Gastrocnemius medialis (tissue), 4 donors: ENCODE measurements around the gene DCAF11. TPM values are rescaled to one million over a fixed set of nuclear protein-coding genes. Genes with fewer than 3 reads are reported as not detected.

Experiments
- ATAC-seq, 2 donors: fragments of 150-250 bp; one replicate each; pipeline ENCODE4 v1.9.1; 2016
- DNase-seq, 2 donors: peaks; one replicate each; pipeline ENCODE4 v3.0.0-alpha.2; 2019
- H3K27ac ChIP-seq, 4 donors: fragments of 200-600 bp; sonication (generic); 1 replicate in 1 of 4; 2 replicates in 3 of 4; pipeline ENCODE4 v1.5.1; 2016 to 2018; ENCODE audit warnings: mild to moderate bottlenecking in 2 of 4, moderate library complexity in 1 of 4
- H3K27me3 ChIP-seq, 3 donors: fragments of 200-600 bp; sonication (generic) in 2 of 3; 1 replicate in 1 of 3; 2 replicates in 2 of 3; pipeline versions ENCODE4 v1.5.1 to v1.6.0; 2016 to 2019; ENCODE audit warnings: mild to moderate bottlenecking in 1 of 3, moderate library complexity in 1 of 3
- H3K36me3 ChIP-seq, 2 donors: fragments of 200-600 bp; sonication (generic) in 1 of 2; one replicate each; pipeline ENCODE4 v1.5.1; 2017 to 2018
- H3K4me1 ChIP-seq, 2 donors: fragments of 200-600 bp; sonication (generic) in 1 of 2; one replicate each; pipeline ENCODE4 v1.5.1; 2016 to 2017; ENCODE audit warnings: mild to moderate bottlenecking in 2 of 2
- H3K4me3 ChIP-seq, 4 donors: fragments of 200-600 bp; sonication (generic) in 3 of 4; 1 replicate in 1 of 4; 2 replicates in 3 of 4; pipeline ENCODE4 v1.5.1; 2016 to 2019; ENCODE audit warnings: mild to moderate bottlenecking in 2 of 4
- H3K9me3 ChIP-seq, 3 donors: fragments of 200-600 bp; sonication (generic) in 2 of 3; 1 replicate in 1 of 3; 2 replicates in 2 of 3; pipeline ENCODE4 v1.5.1; 2016 to 2019
- CTCF ChIP-seq, 5 experiments: fragments of 450-650 bp in 3 of 5; fragments of 200-600 bp in 2 of 5; sonication (generic) in 2 of 5; IDR thresholded peaks in 4 of 5; conservative IDR thresholded peaks in 1 of 5; 1 replicate in 4 of 5; 2 replicates in 1 of 5; pipeline ENCODE4 v1.5.1; 2016 to 2019; ENCODE audit warnings: antibody characterized with exemption in 5 of 5, mild to moderate bottlenecking in 3 of 5, moderate library complexity in 3 of 5
- POLR2A ChIP-seq, 2 donors: fragments of 450-650 bp; IDR thresholded peaks; one replicate each; pipeline ENCODE4 v1.6.1; 2017; ENCODE audit warnings: antibody characterized with exemption in 2 of 2, mild to moderate bottlenecking in 2 of 2, moderate library complexity in 2 of 2
- in situ Hi-C, 4 donors: fragments of 200-750 bp; cut with MboI; loops; one replicate each; pipeline versions ENCODE4 v1.15.0 to v1.8.0; 2017; ENCODE audit warnings: low sequenced_read_pairs in 4 of 4
- intact Hi-C: fragments of 100-400 bp; cut with DNase I; formaldehyde crosslinking; loops from one replicate; pipeline ENCODE4 v1.15.1; 2023; ENCODE audit warnings: low total_unique reads
- total RNA-seq, 4 donors: library from RNA; depleted of rRNA; stranded (reverse); fragments of >200 nt; gene quantifications; one replicate each; pipeline versions ENCODE4 v1.1.0 to v1.2.3, GENCODE V29; 2016

Gene DCAF11
- total RNA-seq, 4 donors from 2014 or later = 52.4 to 113 (median 88.7) TPM

DNA sequence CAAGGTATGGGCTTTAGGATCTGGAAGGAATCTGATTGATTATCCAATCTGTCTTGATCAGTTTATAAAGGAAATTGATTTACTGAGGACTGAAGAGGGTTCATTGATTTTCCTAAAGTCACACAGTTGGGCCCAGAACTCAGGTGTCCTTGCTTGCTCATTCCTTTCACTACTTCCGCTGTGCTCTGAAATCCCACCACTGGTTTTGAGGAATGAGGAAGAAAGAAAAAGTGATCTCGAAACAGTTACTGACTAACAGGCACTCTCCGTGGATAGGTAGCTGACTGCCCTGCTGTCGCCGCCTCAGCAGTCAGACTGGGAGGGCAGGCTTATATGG lies 15.8 kb downstream of the DCAF11 start, which contains the start of gene FITM1:
TSS of gene FITM1 (plus strand) at position 280 of the 337 bp plus-strand sequence. CDS start 905 bp downstream, outside the sequence.
- in situ Hi-C loops = loop anchor here in 1 of 4 donors (25.0 kb wide), 1 partner anchor 818 kb away; the partner anchor contains the start of genes BCL2L2, PABPN1 and PPP1R3E
- DNase-seq (no peak), ATAC-seq (no peak)
- peak within 1 kb of the TSS; percentile 95 to 99 (median 98) for H3K27ac ChIP-seq
- no peak for TF ChIP-seq CTCF (IDR thresholded peaks at IDR 0.05 in 4 of 5, conservative IDR thresholded peaks at IDR 0.05 in 1 of 5)
- no peak for TF ChIP-seq POLR2A (IDR thresholded peaks at IDR 0.05)
- H3K27me3 ChIP-seq = no peaks in the 10 kb centered on the region
- H3K4me1 ChIP-seq = peaks cover 30 to 37% of the 10 kb centered on the region in 2 donors
- intact Hi-C loops = no loop called here
- peak within 1 kb of the TSS; percentile 44 to 56 (median 48) for H3K4me3 ChIP-seq
- H3K36me3 ChIP-seq = no peaks in the 10 kb centered on the region
- H3K9me3 ChIP-seq = no peaks in the 10 kb centered on the region

GRCh38 chr14:24130717-24131548 lies 16.4 kb downstream of the DCAF11 start:
- TF ChIP-seq POLR2A (IDR thresholded peaks at IDR 0.05) (peak in 1 of 2 donors; percentile 40), CTCF (IDR thresholded peaks at IDR 0.05 in 4 of 5, conservative IDR thresholded peaks at IDR 0.05 in 1 of 5) (no peak)
- Histone ChIP-seq H3K36me3 (no peaks in the 10 kb centered on the region), H3K27ac (peak overlapping the region; percentile 95 to 99 (median 98)), H3K9me3 (no peaks in the 10 kb centered on the region), H3K4me1 (peaks cover 34 to 40% of the 10 kb centered on the region in 2 donors), H3K4me3 (peak overlapping the region; percentile 44 to 56 (median 48)), H3K27me3 (no peaks in the 10 kb centered on the region)
- intact Hi-C loops (loop anchor here (1.0 kb wide), 1 partner anchor 17 kb away; the partner anchor contains the start of genes DCAF11 and NRL), in situ Hi-C loops (loop anchor here in 1 of 4 donors (25.0 kb wide), 1 partner anchor 819 kb away; the partner anchor contains the start of genes BCL2L2, PABPN1 and PPP1R3E)
- DNase-seq = peak; percentile 77 to 90
- ATAC-seq = peak; percentile 79 to 89

GRCh38 chr14:24131549-24131966 lies 17.0 kb downstream of the DCAF11 start:
- intact Hi-C loops (loop anchor here (1.0 kb wide), 1 partner anchor 17 kb away; the partner anchor contains the start of genes DCAF11 and NRL), in situ Hi-C loops (loop anchor here in 1 of 4 donors (25.0 kb wide), 1 partner anchor 819 kb away; the partner anchor contains the start of genes BCL2L2, PABPN1 and PPP1R3E)
- no peaks in the 10 kb centered on the region for H3K9me3 ChIP-seq
- peaks cover 34 to 42% of the 10 kb centered on the region in 2 donors for H3K4me1 ChIP-seq
- DNase-seq = peak in 1 of 2 donors; percentile 61
- peak overlapping the region; percentile 44 to 56 (median 48) for H3K4me3 ChIP-seq
- no peak for TF ChIP-seq CTCF (IDR thresholded peaks at IDR 0.05 in 4 of 5, conservative IDR thresholded peaks at IDR 0.05 in 1 of 5)
- TF ChIP-seq POLR2A (IDR thresholded peaks at IDR 0.05) = no peak
- ATAC-seq = peak; percentile 27 to 58
- no peaks in the 10 kb centered on the region for H3K36me3 ChIP-seq
- peak overlapping the region; percentile 95 to 99 (median 98) for H3K27ac ChIP-seq
- no peaks in the 10 kb centered on the region for H3K27me3 ChIP-seq

- in situ Hi-C loops = loop anchor here in 1 of 4 donors (25.0 kb wide), 1 partner anchor 820 kb away; the partner anchor contains the start of genes BCL2L2, PABPN1 and PPP1R3E
- no peaks in the 10 kb centered on the region for H3K27me3 ChIP-seq
- ATAC-seq (peak; percentile 5 to 14), DNase-seq (peak in 1 of 2 donors; percentile 69)
- H3K4me1 ChIP-seq = peaks cover 40 to 48% of the 10 kb centered on the region in 2 donors
- intact Hi-C loops = no loop called here
- peaks cover 0 to 1% of the 10 kb centered on the region in 2 donors for H3K36me3 ChIP-seq
- peak overlapping the region; percentile 44 to 56 (median 48) for H3K4me3 ChIP-seq
- TF ChIP-seq POLR2A (IDR thresholded peaks at IDR 0.05) = peak in 1 of 2 donors; percentile 22
- TF ChIP-seq CTCF (IDR thresholded peaks at IDR 0.05 in 4 of 5, conservative IDR thresholded peaks at IDR 0.05 in 1 of 5) = no peak
- H3K27ac ChIP-seq = peak overlapping the region; percentile 95 to 99 (median 98)
- H3K9me3 ChIP-seq = no peaks in the 10 kb centered on the region
Observed at GRCh38 chr14:24132061-24132685, 17.6 kb downstream of the DCAF11 start.
